Measurements from ENCODE around the gene PELI1. TPM values are rescaled to one million over a fixed set of nuclear protein-coding genes. Genes with fewer than 3 reads are reported as not detected.

PELI1 gene
- total and polyA plus RNA-seq, 2 of the 8 experiments (the other 6 are each of a cell fraction or from before 2014, with no cell fraction given): 21.8 to 57.1 TPM

DNA sequence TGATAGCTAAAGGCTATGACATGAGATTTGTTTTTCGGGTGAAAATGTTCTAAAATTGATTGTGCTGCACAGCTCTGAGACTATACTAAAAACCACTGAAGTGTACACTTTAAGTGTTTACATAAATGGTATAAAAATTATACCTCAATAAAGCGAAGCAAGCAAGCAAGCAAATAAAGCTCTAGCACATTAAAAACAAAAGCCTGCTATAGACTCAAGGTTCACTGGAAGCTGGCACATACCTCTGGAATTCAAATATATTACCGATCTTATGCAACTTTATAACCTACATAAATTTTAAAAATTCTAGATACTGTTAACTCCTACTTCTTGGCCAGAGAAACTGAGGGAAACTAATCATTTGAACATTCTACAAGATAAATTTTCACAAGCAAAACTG, 20.1 kb downstream of the PELI1 start:
- Histone ChIP-seq H3K56ac (replicated peaks; ENCODE audit: insufficient read length, low read depth, low read length) (no peak overlapping the region), H3K9me3 (ENCODE audit: insufficient read depth in 2 of 2, low read depth in 1 of 2, low read length in 1 of 2) (no peaks in the 10 kb centered on the region), H2BK120ac (replicated peaks; ENCODE audit: low read depth, low read length) (no peak overlapping the region), H3K4ac (replicated peaks; ENCODE audit: insufficient read length, low read depth, low read length) (no peak overlapping the region), H2BK5ac (ENCODE audit: low read depth, low read length) (no peak overlapping the region), H2BK12ac (ENCODE audit: low read depth, low read length) (no peak overlapping the region), H4K5ac (ENCODE audit: insufficient read length, low read depth, low read length) (no peak overlapping the region), H3K4me1 (replicated peaks in 1 of 4; ENCODE audit: control insufficient read depth in 3 of 4, insufficient read depth in 4 of 4, low read length in 3 of 4) (peaks cover 0 to 5% (median 3%) of the 10 kb centered on the region in 4 experiments; a peak in 4 of 7 replicates), H3K4me3 (ENCODE audit: extremely low read depth in 1 of 4, insufficient read depth in 2 of 4, low read depth in 3 of 4, low read length in 4 of 4) (no peak overlapping the region), H3K79me1 (ENCODE audit: low read depth, low read length) (peaks cover 3% of the 10 kb centered on the region), H3K27ac (ENCODE audit: low read depth, low read length) (no peak overlapping the region), H4K20me1 (replicated peaks in 1 of 2; ENCODE audit: control insufficient read depth in 1 of 2, insufficient read depth in 2 of 2, low read length in 2 of 2) (peaks cover 3 to 11% of the 10 kb centered on the region in 2 experiments), H2AFZ (ENCODE audit: low read length) (no peak overlapping the region), H3K23ac (ENCODE audit: insufficient read length) (no peak overlapping the region), H3K4me2 (ENCODE audit: insufficient read depth in 1 of 2, low read depth in 2 of 2, low read length in 2 of 2) (no peak overlapping the region), H3K9ac (replicated peaks in 1 of 4; ENCODE audit: extremely low read depth in 1 of 4, low read depth in 3 of 4, low read length in 3 of 4) (no peak overlapping the region), H3K23me2 (ENCODE audit: low read depth, low read length) (no peaks in the 10 kb centered on the region), H3K27me3 (replicated peaks in 1 of 4; ENCODE audit: control insufficient read depth in 3 of 4, extremely low read depth in 1 of 4, insufficient read depth in 3 of 4, low read length in 3 of 4) (no peaks in the 10 kb centered on the region), H3K36me3 (ENCODE audit: control insufficient read depth in 2 of 4, insufficient read depth in 4 of 4, low read length in 3 of 4) (peaks cover 0 to 3% (median 0%) of the 10 kb centered on the region in 4 experiments; a peak in 1 of 8 replicates), H4K91ac (replicated peaks; ENCODE audit: insufficient read length, low read length) (no peak overlapping the region), H2BK20ac (ENCODE audit: low read length) (no peak overlapping the region), H2AK5ac (ENCODE audit: low read depth, low read length) (no peak overlapping the region), H3K14ac (ENCODE audit: insufficient read length) (no peak overlapping the region), H2BK15ac (ENCODE audit: low read length) (no peak overlapping the region), H3K18ac (ENCODE audit: extremely low read depth, low read length) (no peak overlapping the region), H4K8ac (ENCODE audit: extremely low read depth, insufficient read depth, low read length) (no peak overlapping the region), H3K79me2 (ENCODE audit: control insufficient read depth in 1 of 2, insufficient read depth in 2 of 2, low read length in 2 of 2) (peaks cover 0 to 98% of the 10 kb centered on the region in 2 experiments; a peak in 3 of 4 replicates)
- 83 to 100% methylated on average over 1 to 3 of the region's 3 CpGs for WGBS, 2 experiments (ENCODE audit: extremely low coverage in 1 of 2, insufficient coverage in 1 of 2, insufficient read length in 1 of 2, insufficient replicate concordance in 2 of 2, low coverage in 1 of 2, low lambda C conversion rate in 2 of 2, missing lambda C conversion rate in 1 of 2)
- FAIRE-seq (no peak), DNase-seq (ENCODE audit: low read depth in 1 of 2, low spot score in 2 of 2) (no peak)
- TF ChIP-seq BACH1 (IDR thresholded peaks at IDR 0.05; ENCODE audit: low read length) (no peak), NRF1 (IDR thresholded peaks at IDR 0.05; ENCODE audit: low read depth, low read length) (no peak), PHF8 (conservative IDR thresholded peaks at IDR 0.05; ENCODE audit: low read depth, low read length) (no peak), KDM1A (IDR thresholded peaks at IDR 0.05; ENCODE audit: borderline replicate concordance, low read length) (no peak), FOSL1 (IDR thresholded peaks at IDR 0.05; ENCODE audit: insufficient read depth, low read depth, low read length) (no peak), CHD1 (IDR thresholded peaks at IDR 0.05; ENCODE audit: low read depth, low read length) (no peak), SP4 (IDR thresholded peaks at IDR 0.05; ENCODE audit: low read length) (no peak), SIN3A (conservative IDR thresholded peaks at IDR 0.05 in 1 of 2, IDR thresholded peaks at IDR 0.05 in 1 of 2; ENCODE audit: low read depth in 1 of 2, low read length in 2 of 2) (no peak)
- ChIA-PET POLR2A (ENCODE audit: partially characterized antibody) (interaction anchor here (1.2 kb wide), 1 partner anchor 10 kb away, joined by 4 read pairs; no protein-coding TSS in a partner anchor), CTCF (ENCODE audit: partially characterized antibody) (no interaction called here)
